Testis (tissue), 3 donors: ENCODE measurements around the gene SYNE2. TPM values are rescaled to one million over a fixed set of nuclear protein-coding genes. Genes with fewer than 3 reads are reported as not detected.

Experiments used
- DNase-seq: peaks from one replicate; pipeline ENCODE4 v3.0.0-alpha.2; 2019
- H3K27ac ChIP-seq, 2 donors: fragments of 200-600 bp; sonication (generic); one replicate each; pipeline ENCODE4 v1.5.1; 2019
- H3K27me3 ChIP-seq: fragments of 200-600 bp; sonication (generic); one replicate; pipeline ENCODE4 v1.5.1; 2019
- H3K36me3 ChIP-seq: fragments of 200-600 bp; sonication (generic); one replicate; pipeline ENCODE4 v1.5.1; 2017; ENCODE audit warnings: low read depth; ENCODE audit errors: missing control alignments
- H3K4me1 ChIP-seq: fragments of 200-600 bp; sonication (generic); one replicate; pipeline ENCODE4 v1.5.1; 2019
- H3K4me3 ChIP-seq, 2 donors: fragments of 200-600 bp; sonication (generic); one replicate each; pipeline ENCODE4 v1.5.1; 2017 to 2019
- H3K9me3 ChIP-seq: fragments of 200-600 bp; sonication (generic); one replicate; pipeline ENCODE4 v1.5.1; 2017
- CTCF ChIP-seq, 3 experiments: fragments of 450-650 bp in 2 of 3; fragments of 200-600 bp in 1 of 3; sonication (generic) in 1 of 3; IDR thresholded peaks; one replicate each; pipeline ENCODE4 v1.5.1; 2016 to 2019; ENCODE audit warnings: antibody characterized with exemption in 3 of 3, mild to moderate bottlenecking in 2 of 3, moderate library complexity in 1 of 3
- POLR2A ChIP-seq: fragments of 450-650 bp; IDR thresholded peaks from one replicate; pipeline ENCODE4 v1.6.1; 2017; ENCODE audit warnings: antibody characterized with exemption, mild to moderate bottlenecking, moderate library complexity
- WGBS, 2 donors: methylation state at CpG; one replicate each; pipeline ENCODE4 v1.1.5; 2018; 5-methylcytosine and 5-hydroxymethylcytosine counted together
- intact Hi-C: fragments of 100-400 bp; cut with DNase I; formaldehyde crosslinking; loops from one replicate; pipeline ENCODE4 v1.15.1; 2023; ENCODE audit warnings: low total_unique reads
- polyA plus RNA-seq: library from polyadenylated mRNA; stranded (reverse); fragments of 350-450 nt; fragmentation: Illumina TruSeq; extraction: RNeasy Lipid Tissue Mini Kit (QIAGEN cat#74804); gene quantifications from one replicate; pipeline ENCODE4 v1.2.3, GENCODE V29; 2014; ENCODE audit warnings: low read depth, low replicate concordance; ENCODE audit not compliant: insufficient read depth
- total RNA-seq, 2 donors: library from RNA; depleted of rRNA; stranded (reverse); fragments of >200 nt; gene quantifications; one replicate each; pipeline ENCODE4 v1.2.3, GENCODE V29; 2016

SYNE2 gene
- total and polyA plus RNA-seq, 3 donors from 2014 or later: 74.6 to 519 (median 511) TPM

- Histone ChIP-seq H3K27ac (peak overlapping the region; percentile 36 to 58), H3K4me1 (peaks cover 31% of the 10 kb centered on the region), H3K36me3 (no peaks in the 10 kb centered on the region), H3K9me3 (no peaks in the 10 kb centered on the region), H3K4me3 (no peak overlapping the region), H3K27me3 (no peaks in the 10 kb centered on the region)
- no peak for TF ChIP-seq POLR2A
- TF ChIP-seq CTCF (IDR thresholded peaks at IDR 0.05): no peak
- intact Hi-C loops: no loop called here
- no peak for DNase-seq
- WGBS, 2 donors: 60 to 77% methylated on average over 2 of the region's 2 CpGs
Observed at GRCh38 chr14:63875311-63875710, 22.5 kb downstream of the SYNE2 start.

- Histone ChIP-seq H3K9me3 (no peaks in the 10 kb centered on the region), H3K4me1 (peaks cover 31% of the 10 kb centered on the region), H3K27me3 (no peaks in the 10 kb centered on the region), H3K27ac (peak overlapping the region in 1 of 2 donors; percentile 65), H3K4me3 (no peak overlapping the region), H3K36me3 (no peaks in the 10 kb centered on the region)
- intact Hi-C loops: no loop called here
- WGBS, 2 donors: 66 to 80% methylated on average over 3 of the region's 3 CpGs
- no peak for TF ChIP-seq CTCF (IDR thresholded peaks at IDR 0.05)
- no peak for TF ChIP-seq POLR2A
- no peak for DNase-seq
Observed at GRCh38 chr14:63877550-63877939, 24.7 kb downstream of the SYNE2 start.

GRCh38 chr14:63878052-63878451 lies 25.2 kb downstream of the SYNE2 start:
- no peak for TF ChIP-seq POLR2A
- TF ChIP-seq CTCF (IDR thresholded peaks at IDR 0.05): no peak
- H3K9me3 ChIP-seq: no peaks in the 10 kb centered on the region
- H3K36me3 ChIP-seq: no peaks in the 10 kb centered on the region
- no peak overlapping the region for H3K4me3 ChIP-seq
- H3K27ac ChIP-seq: peak overlapping the region in 1 of 2 donors; percentile 65
- WGBS, 2 donors: 96 to 97% methylated on average over 3 of the region's 3 CpGs
- no peaks in the 10 kb centered on the region for H3K27me3 ChIP-seq
- intact Hi-C loops: no loop called here
- peaks cover 31% of the 10 kb centered on the region for H3K4me1 ChIP-seq
- DNase-seq: no peak

- no peaks in the 10 kb centered on the region for H3K27me3 ChIP-seq
- no peak overlapping the region for H3K4me3 ChIP-seq
- intact Hi-C loops: no loop called here
- TF ChIP-seq POLR2A: no peak
- H3K36me3 ChIP-seq: no peaks in the 10 kb centered on the region
- peak overlapping the region in 1 of 2 donors; percentile 65 for H3K27ac ChIP-seq
- no peaks in the 10 kb centered on the region for H3K9me3 ChIP-seq
- peaks cover 29% of the 10 kb centered on the region for H3K4me1 ChIP-seq
- no peak for DNase-seq
- WGBS, 2 donors: 92 to 100% methylated on average over 4 of the region's 4 CpGs
Observed at GRCh38 chr14:63878792-63879191, 26.0 kb downstream of the SYNE2 start.

- intact Hi-C loops: no loop called here
- no peaks in the 10 kb centered on the region for H3K27me3 ChIP-seq
- DNase-seq: no peak
- 74 to 79% methylated on average over 5 of the region's 5 CpGs for WGBS, 2 donors
- no peaks in the 10 kb centered on the region for H3K36me3 ChIP-seq
- no peak overlapping the region for H3K4me3 ChIP-seq
- no peaks in the 10 kb centered on the region for H3K9me3 ChIP-seq
- H3K4me1 ChIP-seq: peaks cover 4% of the 10 kb centered on the region
- TF ChIP-seq CTCF (IDR thresholded peaks at IDR 0.05) (no peak), POLR2A (no peak)
- no peak overlapping the region for H3K27ac ChIP-seq
Observed at GRCh38 chr14:63881926-63882325, 29.1 kb downstream of the SYNE2 start.
